Lower leg skin (tissue), 4 donors: Measurements from ENCODE around the gene KRTAP5-6. TPM values are rescaled to one million over a fixed set of nuclear protein-coding genes. Genes with fewer than 3 reads are reported as not detected.

Source experiments
- DNase-seq, 2 donors: peaks; one replicate each; pipeline ENCODE4 v3.0.0-alpha.2; 2019; ENCODE audit warnings: low spot score in 2 of 2
- H3K4me3 ChIP-seq: fragments of 200-600 bp; sonication (generic); 2 replicates; pipeline ENCODE4 v1.5.1; 2017; ENCODE audit warnings: mild to moderate bottlenecking, low read depth; ENCODE audit not compliant: poor library complexity, severe bottlenecking
- CTCF ChIP-seq, 3 donors: fragments of 450-650 bp; IDR thresholded peaks; one replicate each; pipeline ENCODE4 v1.5.1; 2016; ENCODE audit warnings: antibody characterized with exemption in 3 of 3, mild to moderate bottlenecking in 3 of 3, moderate library complexity in 2 of 3
- POLR2A ChIP-seq, 2 donors: fragments of 450-650 bp; IDR thresholded peaks; one replicate each; pipeline ENCODE4 v1.6.1; 2016 to 2017; ENCODE audit warnings: antibody characterized with exemption in 2 of 2, mild to moderate bottlenecking in 1 of 2, moderate library complexity in 1 of 2
- WGBS, 2 donors: methylation state at CpG; one replicate each; pipeline ENCODE4 v1.1.5; 2018; 5-methylcytosine and 5-hydroxymethylcytosine counted together
- intact Hi-C: fragments of 100-400 bp; cut with DNase I; formaldehyde crosslinking; loops from one replicate; pipeline ENCODE4 v1.15.0; 2023; ENCODE audit warnings: low total_unique reads
- total RNA-seq, 4 donors: library from RNA; depleted of rRNA; stranded (reverse); fragments of >200 nt; gene quantifications; one replicate each; pipeline ENCODE4 v1.1.0, GENCODE V29; 2016

KRTAP5-6 gene
- total RNA-seq, 4 donors from 2014 or later = 6.7 TPM; not detected in 3

GRCh38 chr11:1653541-1654387 is 43.2 kb upstream of the KRTAP5-6 start:
- intact Hi-C loops = loop anchor here (10.0 kb wide), 1 partner anchor 501 kb away; no protein-coding TSS in a partner anchor
- no peak overlapping the region for H3K4me3 ChIP-seq
- WGBS, 2 donors = 85 to 89% methylated on average over 14 of the region's 14 CpGs
- no peak for DNase-seq
- TF ChIP-seq POLR2A (IDR thresholded peaks at IDR 0.05) = no peak

GRCh38 chr11:1654388-1655167 is 42.4 kb upstream of the KRTAP5-6 start:
- intact Hi-C loops = loop anchor here (10.0 kb wide), 1 partner anchor 500 kb away; no protein-coding TSS in a partner anchor
- no peak overlapping the region for H3K4me3 ChIP-seq
- 66 to 77% methylated on average over 21 of the region's 21 CpGs for WGBS, 2 donors
- peak in 1 of 2 donors; percentile 85 for DNase-seq
- TF ChIP-seq CTCF (IDR thresholded peaks at IDR 0.05) = no peak
- no peak for TF ChIP-seq POLR2A (IDR thresholded peaks at IDR 0.05)

DNA sequence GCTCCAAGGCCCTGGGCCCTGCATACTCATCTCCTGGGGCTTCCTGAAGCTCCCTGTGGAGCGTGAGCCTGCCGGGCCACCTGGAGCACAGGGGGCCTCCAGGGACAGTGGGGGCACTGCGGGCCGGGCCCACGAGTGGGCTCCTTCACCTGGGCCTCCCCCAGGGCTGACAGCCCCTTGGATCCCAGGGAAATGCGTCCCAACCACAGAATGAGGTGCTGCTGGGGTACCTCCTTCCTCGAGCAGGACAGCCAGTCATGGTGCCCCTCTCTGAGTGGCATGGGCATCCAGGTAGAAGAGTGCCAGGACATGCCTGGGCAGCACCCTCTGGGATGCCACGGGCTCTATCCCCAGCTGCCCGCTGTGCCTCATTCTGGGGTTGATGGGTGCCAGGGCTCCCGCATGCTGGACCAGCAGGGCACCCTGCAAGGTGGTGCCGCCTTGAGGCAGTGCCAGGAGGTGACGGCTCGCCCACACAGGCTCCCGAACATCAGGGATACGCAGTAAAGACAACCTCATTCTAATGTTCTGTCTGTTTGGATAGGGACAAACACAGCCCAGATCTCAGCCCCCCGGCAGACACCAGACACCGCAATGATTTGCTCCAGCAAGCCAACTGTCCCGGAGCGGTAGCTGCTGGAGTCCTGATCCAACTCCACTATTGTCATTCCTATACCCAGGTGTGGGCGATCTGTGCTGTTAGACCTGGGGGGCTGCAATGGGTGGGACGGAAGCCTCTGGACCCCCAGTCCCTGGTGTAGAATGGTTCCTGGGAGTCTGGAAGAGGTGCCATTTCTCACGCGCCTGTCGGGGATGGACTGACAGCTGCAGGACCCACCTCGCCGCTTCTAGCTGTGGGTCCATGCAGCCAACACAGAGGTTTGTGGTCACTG is 41.6 kb upstream of the KRTAP5-6 start:
- TF ChIP-seq CTCF (IDR thresholded peaks at IDR 0.05) (no peak), POLR2A (IDR thresholded peaks at IDR 0.05) (no peak)
- 55 to 62% methylated on average over 21 to 25 of the region's 26 CpGs for WGBS, 2 donors
- no peak overlapping the region for H3K4me3 ChIP-seq
- DNase-seq = peak in 1 of 2 donors; percentile 72
- intact Hi-C loops = loop anchor here (10.0 kb wide), 1 partner anchor 499 kb away; no protein-coding TSS in a partner anchor

DNA sequence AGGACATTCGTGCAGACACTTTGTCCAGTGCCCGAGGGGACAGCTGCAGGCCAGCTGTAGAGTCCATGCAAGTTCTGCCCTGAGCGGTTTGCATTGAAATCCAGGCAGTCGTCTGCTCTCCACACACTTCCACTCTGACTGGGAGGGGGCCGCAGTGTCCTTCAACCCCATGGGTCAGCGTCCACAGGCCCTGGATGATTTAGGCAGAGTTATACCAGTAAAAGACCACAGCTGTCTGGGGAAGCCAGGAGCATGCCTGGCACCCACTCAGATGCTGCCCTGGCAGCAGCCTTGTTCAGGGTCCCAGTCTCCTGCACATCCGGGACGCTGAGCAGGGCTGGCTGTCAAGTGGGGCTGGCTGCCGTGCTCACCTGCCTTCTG is 40.9 kb upstream of the KRTAP5-6 start:
- intact Hi-C loops = loop anchor here (10.0 kb wide), 1 partner anchor 499 kb away; no protein-coding TSS in a partner anchor
- H3K4me3 ChIP-seq = no peak overlapping the region
- peak in 1 of 2 donors; percentile 74 for DNase-seq
- TF ChIP-seq POLR2A (IDR thresholded peaks at IDR 0.05) (no peak), CTCF (IDR thresholded peaks at IDR 0.05) (no peak)
- WGBS, 2 donors = 80 to 83% methylated on average over 9 of the region's 9 CpGs

DNA sequence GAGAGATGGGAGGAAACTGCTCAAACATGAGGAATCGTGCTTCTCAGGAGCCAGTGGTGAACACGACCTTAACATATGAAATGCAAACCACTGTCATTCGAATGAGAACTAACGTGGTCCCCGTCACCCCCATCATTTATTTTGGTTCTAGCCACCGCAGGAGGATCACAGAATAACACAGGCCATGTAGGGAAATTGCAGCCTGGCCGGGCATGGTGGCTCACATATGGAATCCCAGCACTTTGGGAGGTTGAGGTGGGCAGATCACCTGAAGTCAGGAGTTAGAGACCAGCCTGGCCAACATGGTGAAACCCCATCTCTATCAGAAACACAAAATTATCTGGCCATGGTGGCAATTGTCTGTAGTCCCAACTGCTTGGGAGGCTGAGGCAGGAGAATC is 40.3 kb upstream of the KRTAP5-6 start:
- 83 to 87% methylated on average over 7 of the region's 7 CpGs for WGBS, 2 donors
- DNase-seq = peak in 1 of 2 donors; percentile 73
- TF ChIP-seq CTCF (IDR thresholded peaks at IDR 0.05) (no peak), POLR2A (IDR thresholded peaks at IDR 0.05) (no peak)
- intact Hi-C loops = loop anchor here (10.0 kb wide), 1 partner anchor 498 kb away; no protein-coding TSS in a partner anchor
- H3K4me3 ChIP-seq = no peak overlapping the region
